CD4-positive, alpha-beta T cell treated with Interleukin-6 for 4 hours (primary cell): Measurements from ENCODE around the gene DNAJA1.
"Not testable (repeated sequence)": the region's sequence is repeated elsewhere in the genome, so short reads cannot be mapped to it uniquely, and the experiment has no call there.

Experiments used
- DNase-seq: peaks from one replicate; pipeline ENCODE4 v3.0.0-alpha.2; 2020; ENCODE audit warnings: mixed read lengths

Gene DNAJA1

GRCh38 chr9:33082538-33083326, 57.7 kb downstream of the DNAJA1 start:
- no peak for DNase-seq

GRCh38 chr9:33085672-33086071, 60.6 kb downstream of the DNAJA1 start:
- not testable (repeated sequence) for DNase-seq
